OCI-M2 (cell line): ENCODE results near the gene TFRC.
"Not testable (repeated sequence)": the region's sequence is repeated elsewhere in the genome, so short reads cannot be mapped to it uniquely, and the experiment has no call there.

ENCODE experiments used
- DNase-seq: peaks from one replicate; lab custom pipeline; 2025; ENCODE audit not compliant: unreplicated experiment; lab: John Stamatoyannopoulos, UW

Gene TFRC

GRCh38 chr3:196049653-196050052 is 32.2 kb downstream of the TFRC start:
- DNase-seq, result no peak

GRCh38 chr3:196048922-196049598 is 32.8 kb downstream of the TFRC start:
- no peak for DNase-seq

- peak; percentile 25 for DNase-seq
Measured at GRCh38 chr3:196047391-196048030, 34.4 kb downstream of the TFRC start.

GRCh38 chr3:196044513-196044912 is 37.4 kb downstream of the TFRC start:
- DNase-seq, result no peak

- no peak for DNase-seq
Measured at GRCh38 chr3:196042673-196043072, 39.2 kb downstream of the TFRC start.

- no peak for DNase-seq
Measured at GRCh38 chr3:196039359-196039758, 42.5 kb downstream of the TFRC start.

- not testable (repeated sequence) for DNase-seq
Measured at GRCh38 chr3:196026059-196026458, 55.8 kb downstream of the TFRC start.

GRCh38 chr3:196024968-196025367 is 56.9 kb downstream of the TFRC start:
- DNase-seq, result no peak

- DNase-seq, result no peak
Measured at GRCh38 chr3:196023947-196024346, 57.9 kb downstream of the TFRC start.

- DNase-seq, result not testable (repeated sequence)
Measured at GRCh38 chr3:196022499-196022878, 59.4 kb downstream of the TFRC start.

GRCh38 chr3:196020373-196020772 is 61.5 kb downstream of the TFRC start:
- DNase-seq, result no peak

GRCh38 chr3:196019576-196019975 is 62.3 kb downstream of the TFRC start:
- not testable (repeated sequence) for DNase-seq

GRCh38 chr3:196018159-196018558 is 63.7 kb downstream of the TFRC start:
- DNase-seq, result not testable (repeated sequence)

- DNase-seq, result no peak
Measured at GRCh38 chr3:196016485-196016884, 65.4 kb downstream of the TFRC start.

GRCh38 chr3:196016059-196016458 is 65.8 kb downstream of the TFRC start:
- DNase-seq, result no peak

- no peak for DNase-seq
Measured at GRCh38 chr3:196013587-196014487, 68.1 kb downstream of the TFRC start.

GRCh38 chr3:196012941-196013476 is 68.9 kb downstream of the TFRC start:
- DNase-seq, result no peak

- no peak for DNase-seq
Measured at GRCh38 chr3:196012481-196012880, 69.4 kb downstream of the TFRC start.

- no peak for DNase-seq
Measured at GRCh38 chr3:196009456-196009855, 72.4 kb downstream of the TFRC start.

- no peak for DNase-seq
Measured at GRCh38 chr3:196008929-196009328, 73.0 kb downstream of the TFRC start.

- DNase-seq, result no peak
Measured at GRCh38 chr3:196008387-196008786, 73.5 kb downstream of the TFRC start.
